Spleen (tissue), 7 donors: ENCODE results near the gene PDE6G.

Experiments used
- POLR2A ChIP-seq, 3 donors: fragments of 450-650 bp; IDR thresholded peaks; one replicate each; pipeline ENCODE4 v1.5.1; 2017; ENCODE audit warnings: antibody characterized with exemption in 3 of 3, mild to moderate bottlenecking in 1 of 3
- TF ChIP-seq, protein P1 (sequence below), 11 experiments: fragments of 200-600 bp in 7 of 11; fragments of 450-650 bp in 4 of 11; sonication (generic) in 4 of 11; IDR thresholded peaks in 8 of 11; conservative IDR thresholded peaks in 3 of 11; 1 replicate in 7 of 11; 2 replicates in 4 of 11; pipeline versions ENCODE4 v1.4.0 to v1.8.0; 2016 to 2021; ENCODE audit warnings: antibody characterized with exemption in 11 of 11, inconsistent platforms in 4 of 11, mild to moderate bottlenecking in 1 of 11
- donor health status: DM: no; HTN: no; CAD: no; lungs with moderate emphysema.
- donor health status: DM: no; HTN: no; CAD: no.
- donor health status: DM: no; HTN: no; CAD: no.

DNA sequence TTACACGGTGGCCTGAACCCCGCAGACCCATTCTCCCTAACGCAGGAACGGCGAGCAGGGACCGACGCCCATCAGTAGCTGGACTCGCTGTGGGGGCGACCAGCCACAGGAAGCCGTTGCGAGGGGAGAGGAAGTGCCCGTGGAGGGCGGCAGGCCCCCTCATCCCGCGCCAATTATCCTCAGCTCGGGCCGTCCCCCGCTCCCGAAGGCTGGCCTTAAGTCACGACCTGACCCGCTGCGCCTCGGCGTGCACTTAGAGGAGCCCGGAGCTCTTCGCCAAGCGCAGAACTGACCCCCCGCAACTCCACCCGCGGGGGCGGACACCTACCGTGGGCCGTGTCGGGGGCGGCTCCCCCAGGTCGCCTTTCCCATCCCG is 26.9 kb upstream of the PDE6G start:
- TF ChIP-seq, protein P1, sequence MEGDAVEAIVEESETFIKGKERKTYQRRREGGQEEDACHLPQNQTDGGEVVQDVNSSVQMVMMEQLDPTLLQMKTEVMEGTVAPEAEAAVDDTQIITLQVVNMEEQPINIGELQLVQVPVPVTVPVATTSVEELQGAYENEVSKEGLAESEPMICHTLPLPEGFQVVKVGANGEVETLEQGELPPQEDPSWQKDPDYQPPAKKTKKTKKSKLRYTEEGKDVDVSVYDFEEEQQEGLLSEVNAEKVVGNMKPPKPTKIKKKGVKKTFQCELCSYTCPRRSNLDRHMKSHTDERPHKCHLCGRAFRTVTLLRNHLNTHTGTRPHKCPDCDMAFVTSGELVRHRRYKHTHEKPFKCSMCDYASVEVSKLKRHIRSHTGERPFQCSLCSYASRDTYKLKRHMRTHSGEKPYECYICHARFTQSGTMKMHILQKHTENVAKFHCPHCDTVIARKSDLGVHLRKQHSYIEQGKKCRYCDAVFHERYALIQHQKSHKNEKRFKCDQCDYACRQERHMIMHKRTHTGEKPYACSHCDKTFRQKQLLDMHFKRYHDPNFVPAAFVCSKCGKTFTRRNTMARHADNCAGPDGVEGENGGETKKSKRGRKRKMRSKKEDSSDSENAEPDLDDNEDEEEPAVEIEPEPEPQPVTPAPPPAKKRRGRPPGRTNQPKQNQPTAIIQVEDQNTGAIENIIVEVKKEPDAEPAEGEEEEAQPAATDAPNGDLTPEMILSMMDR (IDR thresholded peaks at IDR 0.05 in 8 of 11, conservative IDR thresholded peaks at IDR 0.05 in 3 of 11), result no peak
- no peak for TF ChIP-seq POLR2A (IDR thresholded peaks at IDR 0.05)
